ENCODE measurements around the gene ATP6V0A4. TPM values are rescaled to one million over a fixed set of nuclear protein-coding genes. Genes with fewer than 3 reads are reported as not detected.
"Not testable (repeated sequence)": the region's sequence is repeated elsewhere in the genome, so short reads cannot be mapped to it uniquely, and the experiment has no call there.

Gene ATP6V0A4
- total RNA-seq, 6 donors from 2014 or later = 0.49 to 1.9 (median 1.3) TPM; not detected in 2

- Histone ChIP-seq H3K4me3 (no peak overlapping the region), H3K27me3 (no peaks in the 10 kb centered on the region), H3K4me1 (no peaks in the 10 kb centered on the region), H3K36me3 (no peaks in the 10 kb centered on the region), H3K9me3 (no peaks in the 10 kb centered on the region), H3K27ac (no peak overlapping the region)
- ATAC-seq (ENCODE audit: low FRiP score in 2 of 2) (peak; percentile 84 to 88), DNase-seq (peak in 1 of 2 donors; percentile 78)
- TF ChIP-seq EP300 (IDR thresholded peaks at IDR 0.05) (no peak), POLR2AphosphoS5 (IDR thresholded peaks at IDR 0.05) (no peak), CTCF (IDR thresholded peaks at IDR 0.05) (peak; percentile 70 to 86 (median 80))
- WGBS, 2 donors = 28 to 30% methylated on average over 14 of the region's 14 CpGs
Measured at GRCh38 chr7:138738551-138739335, 59.3 kb downstream of the ATP6V0A4 start.

DNA sequence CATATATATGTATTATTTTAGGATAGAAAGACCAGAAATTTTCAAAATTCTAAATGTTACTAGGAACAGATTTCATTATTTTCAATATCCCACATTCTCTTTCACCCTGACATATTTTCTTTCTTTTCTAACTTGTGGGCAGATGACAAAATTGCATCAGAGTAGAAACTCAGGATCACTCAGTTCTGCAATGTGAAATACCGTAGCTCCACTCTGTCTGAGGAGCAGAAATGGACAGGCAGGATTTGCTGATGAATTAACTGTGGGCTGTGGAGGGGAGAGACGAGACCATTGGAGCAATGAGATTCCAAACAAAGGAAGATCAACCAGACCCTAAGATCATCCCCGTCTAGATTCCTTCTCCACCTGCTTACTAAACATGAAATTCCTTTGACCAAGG lies 59.9 kb downstream of the ATP6V0A4 start:
- Histone ChIP-seq H3K36me3 (no peaks in the 10 kb centered on the region), H3K4me3 (no peak overlapping the region), H3K27ac (no peak overlapping the region), H3K9me3 (no peaks in the 10 kb centered on the region), H3K27me3 (no peaks in the 10 kb centered on the region), H3K4me1 (no peaks in the 10 kb centered on the region)
- ATAC-seq (ENCODE audit: low FRiP score in 2 of 2) = no peak
- 63 to 65% methylated on average over 3 of the region's 3 CpGs for WGBS, 2 donors
- no peak for DNase-seq
- TF ChIP-seq EP300 (IDR thresholded peaks at IDR 0.05) (no peak), POLR2AphosphoS5 (IDR thresholded peaks at IDR 0.05) (no peak), POLR2A (IDR thresholded peaks at IDR 0.05) (no peak), CTCF (IDR thresholded peaks at IDR 0.05) (no peak)

DNA sequence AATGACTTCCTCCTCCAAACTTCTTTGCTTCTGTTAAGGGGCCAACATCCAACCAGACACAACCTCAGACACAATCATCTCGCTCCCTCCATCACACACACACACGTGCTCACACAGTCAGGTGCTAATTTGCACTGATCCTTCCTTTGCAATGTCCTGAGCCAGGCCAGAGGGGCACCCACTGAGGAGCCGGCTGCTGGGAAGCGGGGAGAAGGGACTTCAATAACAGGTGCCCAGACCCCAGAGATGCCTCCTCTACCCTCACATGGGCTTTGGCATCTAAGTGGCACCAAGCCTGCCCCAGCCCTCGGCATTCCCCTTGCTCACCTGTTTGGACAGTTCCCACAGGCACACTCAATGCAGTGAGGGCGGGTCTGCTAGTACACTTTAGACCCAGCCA lies 62.6 kb downstream of the ATP6V0A4 start:
- DNase-seq (no peak), ATAC-seq (ENCODE audit: low FRiP score in 2 of 2) (no peak)
- H3K27me3 ChIP-seq = no peaks in the 10 kb centered on the region
- H3K36me3 ChIP-seq = no peaks in the 10 kb centered on the region
- no peaks in the 10 kb centered on the region for H3K9me3 ChIP-seq
- H3K4me1 ChIP-seq = no peaks in the 10 kb centered on the region
- TF ChIP-seq CTCF (IDR thresholded peaks at IDR 0.05) (no peak), POLR2AphosphoS5 (IDR thresholded peaks at IDR 0.05) (no peak), EP300 (IDR thresholded peaks at IDR 0.05) (no peak), POLR2A (IDR thresholded peaks at IDR 0.05) (no peak)
- H3K27ac ChIP-seq = no peak overlapping the region
- 72 to 86% methylated on average over 2 to 6 of the region's 6 CpGs for WGBS, 2 donors
- no peak overlapping the region for H3K4me3 ChIP-seq

DNA sequence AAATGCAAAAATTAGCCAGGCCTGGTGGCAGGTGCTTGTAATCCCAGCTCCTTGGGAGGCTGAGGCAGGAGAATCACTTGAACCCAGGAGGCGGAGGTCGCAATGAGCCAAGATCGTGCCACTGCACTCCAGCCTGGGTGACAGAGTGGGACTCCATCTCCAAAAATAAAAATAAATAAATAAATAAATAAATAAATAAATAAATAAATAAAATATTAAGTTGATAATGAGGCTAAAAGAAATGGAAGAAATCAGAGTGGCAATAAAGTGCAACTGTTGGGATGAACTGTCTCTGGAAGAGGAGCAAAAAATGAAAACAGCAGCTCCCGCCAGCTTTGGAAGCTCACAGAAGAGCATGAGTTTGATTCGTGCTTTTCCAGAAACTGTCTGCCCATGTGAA lies 66.3 kb downstream of the ATP6V0A4 start:
- WGBS, 2 donors = 96 to 97% methylated on average over 5 of the region's 5 CpGs
- H3K27ac ChIP-seq = not testable (repeated sequence)

DNA sequence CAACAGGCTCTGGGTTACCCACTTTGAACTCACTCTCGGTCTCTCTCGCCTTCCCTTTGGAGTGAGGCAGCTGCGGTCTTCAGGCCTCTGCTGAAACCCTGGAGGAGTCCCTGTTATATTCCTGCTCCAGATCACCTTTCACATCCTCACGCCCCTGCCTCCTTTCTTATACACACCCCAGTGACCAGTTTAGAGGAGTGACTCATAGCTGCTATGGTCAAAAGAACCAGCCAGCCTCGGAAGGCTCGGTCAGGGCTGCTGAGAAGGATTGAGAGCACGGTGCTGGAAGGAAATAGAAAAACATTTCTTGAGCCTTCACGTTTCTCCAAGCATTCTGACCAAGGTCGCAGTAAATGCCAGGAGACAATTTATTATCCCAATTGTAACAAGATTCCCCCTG lies 68.6 kb downstream of the ATP6V0A4 start:
- Histone ChIP-seq H3K4me1 (no peaks in the 10 kb centered on the region), H3K27ac (no peak overlapping the region), H3K4me3 (no peak overlapping the region), H3K27me3 (no peaks in the 10 kb centered on the region), H3K36me3 (no peaks in the 10 kb centered on the region), H3K9me3 (no peaks in the 10 kb centered on the region)
- WGBS, 2 donors = 90 to 91% methylated on average over 9 of the region's 9 CpGs
- ATAC-seq (ENCODE audit: low FRiP score in 2 of 2) (no peak), DNase-seq (no peak)
- TF ChIP-seq POLR2A (IDR thresholded peaks at IDR 0.05) = no peak
- no peak for TF ChIP-seq EP300 (IDR thresholded peaks at IDR 0.05)
- no peak for TF ChIP-seq CTCF (IDR thresholded peaks at IDR 0.05)
- TF ChIP-seq POLR2AphosphoS5 (IDR thresholded peaks at IDR 0.05) = no peak

More for the DNA sequence above, 66.3 kb downstream of the ATP6V0A4 start:
- DNase-seq; ATAC-seq (ENCODE audit: low FRiP score in 2 of 2); H3K4me1 ChIP-seq; H3K9me3 ChIP-seq; H3K36me3 ChIP-seq; H3K27me3 ChIP-seq; H3K4me3 ChIP-seq: not testable (repeated sequence)

Measured in upper lobe of left lung (tissue), 6 donors.